ENCODE measurements around the gene LRRC55.

The LRRC55 gene

GRCh38 chr11:57203882-57204480 is 22.2 kb downstream of the LRRC55 start:
- DNase-seq (ENCODE audit: low read depth), result no peak

- no peak for DNase-seq (ENCODE audit: low read depth)
These were observed 23.4 kb downstream of the LRRC55 start for GRCh38 chr11:57205041-57205641.

GRCh38 chr11:57207168-57207567 is 25.4 kb downstream of the LRRC55 start:
- DNase-seq (ENCODE audit: low read depth), result no peak

GRCh38 chr11:57210781-57211180 is 29.0 kb downstream of the LRRC55 start:
- no peak for DNase-seq (ENCODE audit: low read depth)

- DNase-seq (ENCODE audit: low read depth), result no peak
These were observed 31.8 kb downstream of the LRRC55 start for GRCh38 chr11:57213342-57214097.

GRCh38 chr11:57214098-57214417 is 32.3 kb downstream of the LRRC55 start:
- no peak for DNase-seq (ENCODE audit: low read depth)

GRCh38 chr11:57214494-57214893 is 32.7 kb downstream of the LRRC55 start:
- no peak for DNase-seq (ENCODE audit: low read depth)

GRCh38 chr11:57216463-57216862 is 34.7 kb downstream of the LRRC55 start:
- DNase-seq (ENCODE audit: low read depth), result no peak

- no peak for DNase-seq (ENCODE audit: low read depth)
These were observed 35.3 kb downstream of the LRRC55 start for GRCh38 chr11:57217053-57217452.

- DNase-seq (ENCODE audit: low read depth), result no peak
These were observed 37.4 kb downstream of the LRRC55 start for GRCh38 chr11:57219021-57219627.

- DNase-seq (ENCODE audit: low read depth), result no peak
These were observed 40.5 kb downstream of the LRRC55 start for GRCh38 chr11:57222239-57222638.

- no peak for DNase-seq (ENCODE audit: low read depth)
These were observed 41.8 kb downstream of the LRRC55 start for GRCh38 chr11:57223601-57224000.

- no peak for DNase-seq (ENCODE audit: low read depth)
These were observed 42.4 kb downstream of the LRRC55 start for GRCh38 chr11:57224128-57224527.

- no peak for DNase-seq (ENCODE audit: low read depth)
These were observed 42.8 kb downstream of the LRRC55 start for GRCh38 chr11:57224537-57224936.

- no peak for DNase-seq (ENCODE audit: low read depth)
These were observed 46.8 kb downstream of the LRRC55 start for GRCh38 chr11:57228600-57228999.

- DNase-seq (ENCODE audit: low read depth), result no peak
These were observed 48.6 kb downstream of the LRRC55 start for GRCh38 chr11:57230316-57230715.

GRCh38 chr11:57230791-57231538 is 49.2 kb downstream of the LRRC55 start:
- DNase-seq (ENCODE audit: low read depth), result no peak

- DNase-seq (ENCODE audit: low read depth), result no peak
These were observed 49.9 kb downstream of the LRRC55 start for GRCh38 chr11:57231539-57232253.

- DNase-seq (ENCODE audit: low read depth), result no peak
These were observed 51.9 kb downstream of the LRRC55 start for GRCh38 chr11:57233702-57234101.

GRCh38 chr11:57235761-57236703 is 54.3 kb downstream of the LRRC55 start:
- no peak for DNase-seq (ENCODE audit: low read depth)
